HCT116 (cell line): ENCODE data around the gene ITGA11. TPM values are rescaled to one million over a fixed set of nuclear protein-coding genes. Genes with fewer than 3 reads are reported as not detected.

Experiments
- ATAC-seq: fragments of 200-7000 bp; cut with Tn5 transposase; 2 replicates; pipeline ENCODE4 v1.9.1; 2020; ENCODE audit warnings: mild to moderate bottlenecking, moderate library complexity
- BruUV-seq: library from RNA; stranded (reverse); fragments of 400-500 nt; replicated peaks from 2 replicates; lab custom pipeline; 2021; lab: Mats Ljungman, UMichigan
- CTCF ChIA-PET: fragments of 300-600 bp; sonication (Branson Sonifier 250); formaldehyde crosslinking; loops from one replicate; lab custom pipeline; 2021; ENCODE audit warnings: antibody characterized with exemption; lab: Charles Lee
- POLR2A ChIA-PET: fragments of 300-600, 350-600 bp; sonication (Branson Sonifier 250); formaldehyde crosslinking; loops from one replicate; lab custom pipeline; 2021; ENCODE audit warnings: antibody characterized with exemption; lab: Charles Lee
- RAD21 ChIA-PET, 2 experiments: fragments of 300-600 bp; sonication (Branson Sonifier 250); formaldehyde crosslinking; loops; one replicate each; lab custom pipeline; 2023; ENCODE audit warnings: low total read pairs in 2 of 2; ENCODE audit not compliant: uncharacterized antibody in 2 of 2, unreplicated experiment in 2 of 2, low non-redundant PET in 1 of 2; lab: Charles Lee
- DNase-seq: peaks from one replicate; pipeline ENCODE4 v3.0.0-alpha.2; 2010; ENCODE audit warnings: low read depth, low spot score
- H2AFZ ChIP-seq: fragments of 200-600 bp; shearing (Covaris generic), sonication (generic); 2 replicates; pipeline ENCODE4 v1.6.1; 2017; ENCODE audit warnings: low read depth, mixed run types, mixed read lengths, antibody characterized with exemption, low read length; ENCODE audit not compliant: poor library complexity, severe bottlenecking
- H3K27ac ChIP-seq: 2 replicates; pipeline ENCODE4 v1.5.1; 2012; ENCODE audit warnings: low read depth, low read length
- H3K27me3 ChIP-seq: fragments of 200-600 bp; sonication (generic); 2 replicates; pipeline ENCODE4 v1.6.1; 2016; ENCODE audit warnings: mixed run types, low read length, mixed read lengths; ENCODE audit not compliant: insufficient read depth
- H3K36me3 ChIP-seq, 2 experiments: fragments of 200-500 bp in 1 of 2; fragments of 200-600 bp in 1 of 2; sonication (Bioruptor generic) in 1 of 2; sonication (generic) in 1 of 2; 2 replicates each; pipeline versions ENCODE4 v1.5.1 to v1.6.1; 2014 to 2016; ENCODE audit warnings: low read length in 2 of 2, inconsistent platforms in 1 of 2, mixed read lengths in 1 of 2, mixed run types in 1 of 2; ENCODE audit not compliant: insufficient read depth in 2 of 2, control insufficient read depth in 1 of 2
- H3K4me1 ChIP-seq, 2 experiments: fragments of 200-600 bp in 1 of 2; sonication (generic) in 1 of 2; 2 replicates each; pipeline versions ENCODE4 v1.5.1 to v1.6.1; 2012 to 2017; ENCODE audit warnings: low read length in 2 of 2, inconsistent platforms in 1 of 2, mild to moderate bottlenecking in 1 of 2, mixed read lengths in 1 of 2, mixed run types in 1 of 2, moderate library complexity in 1 of 2; ENCODE audit not compliant: insufficient read depth in 2 of 2, control insufficient read depth in 1 of 2
- H3K4me2 ChIP-seq: fragments of 200-600 bp; sonication (generic); 2 replicates; pipeline ENCODE4 v1.6.1; 2017; ENCODE audit warnings: mixed run types, low read length, mixed read lengths
- H3K4me3 ChIP-seq, 2 experiments: fragments of 200-600 bp in 1 of 2; sonication (generic) in 1 of 2; replicated peaks in 1 of 2; 2 replicates each; pipeline ENCODE4 v1.5.1; 2011 to 2016; ENCODE audit warnings: low read length in 2 of 2, control low read depth in 1 of 2, low read depth in 1 of 2, mild to moderate bottlenecking in 1 of 2, mixed read lengths in 1 of 2, mixed run types in 1 of 2
- H3K79me2 ChIP-seq: fragments of 200-600 bp; sonication (generic); 2 replicates; pipeline ENCODE4 v1.6.1; 2017; ENCODE audit warnings: mild to moderate bottlenecking, mixed run types, low read length, moderate library complexity, mixed read lengths; ENCODE audit not compliant: insufficient read depth
- H3K9ac ChIP-seq: fragments of 200-600 bp; sonication (generic); 2 replicates; pipeline ENCODE4 v1.6.1; 2016; ENCODE audit warnings: low read length, mixed read lengths
- H3K9me2 ChIP-seq: fragments of 200-600 bp; sonication (generic), shearing (Covaris generic); 2 replicates; pipeline ENCODE4 v1.6.1; 2017; ENCODE audit warnings: mixed run types, mild to moderate bottlenecking, moderate library complexity; ENCODE audit not compliant: insufficient read depth
- H3K9me3 ChIP-seq, 2 experiments: fragments of 200-500 bp in 1 of 2; fragments of 200-600 bp in 1 of 2; sonication (Bioruptor generic) in 1 of 2; sonication (generic) in 1 of 2; 2 replicates each; pipeline ENCODE4 v1.6.1; 2014 to 2017; ENCODE audit warnings: low read length in 2 of 2, mixed read lengths in 2 of 2, inconsistent platforms in 1 of 2, low read depth in 1 of 2, mild to moderate bottlenecking in 1 of 2, mixed run types in 1 of 2, moderate library complexity in 1 of 2; ENCODE audit not compliant: control insufficient read depth in 1 of 2, insufficient read depth in 1 of 2
- H4K20me1 ChIP-seq: fragments of 200-600 bp; sonication (generic), shearing (Covaris generic); 2 replicates; pipeline ENCODE4 v1.6.1; 2017; ENCODE audit warnings: mixed run types, mild to moderate bottlenecking, moderate library complexity; ENCODE audit not compliant: insufficient read depth
- CBX3 ChIP-seq: IDR thresholded peaks from 2 replicates; pipeline ENCODE4 v1.6.1; 2012; ENCODE audit warnings: low read depth
- CEBPB ChIP-seq: IDR thresholded peaks from 2 replicates; pipeline ENCODE4 v1.6.1; 2012; ENCODE audit warnings: low read depth
- EGR1 ChIP-seq: IDR thresholded peaks from 2 replicates; pipeline ENCODE4 v1.6.1; 2012; ENCODE audit warnings: low read depth
- EZH2 ChIP-seq: fragments of 200-600 bp; sonication (generic); IDR thresholded peaks from 2 replicates; pipeline ENCODE4 v1.6.1; 2017; ENCODE audit warnings: antibody characterized with exemption, mixed run types
- EZH2phosphoT487 ChIP-seq: fragments of 200-600 bp; IDR thresholded peaks from 2 replicates; pipeline ENCODE4 v1.6.1; 2018; ENCODE audit warnings: antibody characterized with exemption, borderline replicate concordance
- FOSL1 ChIP-seq: IDR thresholded peaks from 2 replicates; pipeline ENCODE4 v1.6.1; 2012; ENCODE audit warnings: low read depth
- POLR2A ChIP-seq: IDR thresholded peaks from 2 replicates; pipeline ENCODE4 v1.7.0; 2011; ENCODE audit warnings: borderline replicate concordance; ENCODE audit not compliant: insufficient read depth, insufficient read length; ENCODE audit errors: extremely low read depth
- POLR2AphosphoS5 ChIP-seq: IDR thresholded peaks from 2 replicates; pipeline ENCODE4 v1.6.1; 2011; ENCODE audit warnings: mild to moderate bottlenecking, low read depth, low read length, moderate library complexity
- RAD21 ChIP-seq: IDR thresholded peaks from 2 replicates; pipeline ENCODE4 v1.6.1; 2012; ENCODE audit warnings: low read depth, mild to moderate bottlenecking
- SP1 ChIP-seq: IDR thresholded peaks from 2 replicates; pipeline ENCODE4 v1.6.1; 2012; ENCODE audit warnings: low read depth
- SRF ChIP-seq: IDR thresholded peaks from 2 replicates; pipeline ENCODE4 v1.6.1; 2012; ENCODE audit warnings: low read depth
- ZNF274 ChIP-seq: fragments of 200-500 bp; sonication (Bioruptor generic); IDR thresholded peaks from 2 replicates; pipeline ENCODE4 v1.6.1; 2014; ENCODE audit warnings: mild to moderate bottlenecking, low read depth, low read length, inconsistent platforms
- intact Hi-C: fragments of 100-400 bp; cut with micrococcal nuclease; formaldehyde crosslinking; loops from 2 replicates; pipeline ENCODE4 v1.10.0; 2022
- total RNA-seq: library from RNA; stranded (reverse); gene quantifications from one replicate; pipeline ENCODE4 v1.2.1, GENCODE V29; 2021; ENCODE audit not compliant: unreplicated experiment
- TF ChIP-seq, protein P1 (sequence below): IDR thresholded peaks from 2 replicates; pipeline ENCODE4 v1.6.1; 2011; ENCODE audit warnings: mild to moderate bottlenecking, low read length, moderate library complexity; ENCODE audit not compliant: insufficient replicate concordance; ENCODE audit errors: extremely low read depth
- TF ChIP-seq, protein P2 (sequence below): IDR thresholded peaks from 2 replicates; pipeline ENCODE4 v1.6.1; 2012
- TF ChIP-seq, protein P3 (sequence below): IDR thresholded peaks from 2 replicates; pipeline ENCODE4 v1.6.1; 2012
- TF ChIP-seq, protein P4 (sequence below), 3 experiments: fragments of 200-600 bp in 1 of 3; sonication (generic) in 1 of 3; IDR thresholded peaks in 2 of 3; conservative IDR thresholded peaks in 1 of 3; 2 replicates each; pipeline ENCODE4 v1.5.1; 2012 to 2017; ENCODE audit warnings: low read depth in 2 of 3, low read length in 2 of 3, antibody characterized with exemption in 1 of 3, borderline replicate concordance in 1 of 3, control low read depth in 1 of 3, mild to moderate bottlenecking in 1 of 3, mixed read lengths in 1 of 3, mixed run types in 1 of 3, moderate library complexity in 1 of 3; ENCODE audit not compliant: insufficient read depth in 1 of 3

ITGA11 gene
- total RNA-seq, 1 experiment from 2014 or later = not detected

DNA sequence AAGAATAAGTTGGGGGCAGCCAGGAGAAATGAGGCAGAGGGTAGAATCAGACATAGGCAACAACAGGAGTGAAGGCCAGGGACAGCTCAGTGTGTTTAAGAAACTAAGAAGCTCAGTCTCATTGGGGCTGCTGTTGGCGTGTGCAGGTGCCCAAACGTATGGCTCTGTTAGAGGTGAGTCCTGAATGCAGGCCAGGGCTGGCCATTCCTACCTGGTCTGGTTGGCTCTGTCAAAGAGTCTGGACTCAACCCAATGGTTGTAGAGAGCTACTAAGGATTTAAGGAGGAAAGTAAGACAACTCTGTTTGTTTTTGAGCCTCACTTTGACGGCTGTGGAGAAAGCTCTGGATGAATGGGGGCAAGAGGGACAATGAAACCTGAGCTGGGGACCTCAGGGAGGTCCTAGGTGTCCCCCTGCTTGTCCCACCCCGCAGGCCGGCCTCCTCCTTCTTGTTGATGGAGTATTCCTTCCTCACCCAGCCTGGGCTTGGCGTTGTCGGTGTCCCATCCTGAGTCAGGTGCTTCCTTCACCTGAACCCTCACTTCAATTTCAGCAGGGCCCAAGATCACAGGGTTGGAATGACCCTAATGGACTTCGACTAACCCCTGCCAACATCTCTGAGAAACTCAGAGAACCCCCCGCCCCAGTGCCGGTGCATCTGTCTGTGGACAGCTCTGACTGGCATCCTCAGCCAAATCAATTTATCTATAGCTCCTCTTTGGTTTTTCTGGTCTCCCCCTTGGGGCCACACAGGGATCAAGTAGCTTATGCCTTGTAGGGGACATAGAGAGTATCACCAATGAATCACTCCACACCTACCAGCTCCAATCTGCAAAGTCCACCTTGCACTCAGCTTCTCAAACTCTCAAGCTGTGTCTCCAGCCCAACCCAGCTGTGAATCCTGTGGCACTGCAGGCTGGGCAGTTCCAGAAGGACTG lies 8.3 kb downstream of the ITGA11 start:
- ChIA-PET POLR2A (no interaction called here), CTCF (no interaction called here), RAD21 (no interaction called here)
- no peaks in the 10 kb centered on the region for H3K4me1 ChIP-seq
- H4K20me1 ChIP-seq = no peaks in the 10 kb centered on the region
- ATAC-seq (no peak), DNase-seq (no peak)
- H3K27me3 ChIP-seq = no peaks in the 10 kb centered on the region
- no peaks in the 10 kb centered on the region for H3K9me2 ChIP-seq
- H3K9me3 ChIP-seq = no peaks in the 10 kb centered on the region
- no peak overlapping the region for H3K9ac ChIP-seq
- H3K27ac ChIP-seq = no peak overlapping the region
- H3K4me3 ChIP-seq = no peak overlapping the region
- intact Hi-C loops = no loop called here
- no peaks in the 10 kb centered on the region for H3K36me3 ChIP-seq
- TF ChIP-seq, protein P1, sequence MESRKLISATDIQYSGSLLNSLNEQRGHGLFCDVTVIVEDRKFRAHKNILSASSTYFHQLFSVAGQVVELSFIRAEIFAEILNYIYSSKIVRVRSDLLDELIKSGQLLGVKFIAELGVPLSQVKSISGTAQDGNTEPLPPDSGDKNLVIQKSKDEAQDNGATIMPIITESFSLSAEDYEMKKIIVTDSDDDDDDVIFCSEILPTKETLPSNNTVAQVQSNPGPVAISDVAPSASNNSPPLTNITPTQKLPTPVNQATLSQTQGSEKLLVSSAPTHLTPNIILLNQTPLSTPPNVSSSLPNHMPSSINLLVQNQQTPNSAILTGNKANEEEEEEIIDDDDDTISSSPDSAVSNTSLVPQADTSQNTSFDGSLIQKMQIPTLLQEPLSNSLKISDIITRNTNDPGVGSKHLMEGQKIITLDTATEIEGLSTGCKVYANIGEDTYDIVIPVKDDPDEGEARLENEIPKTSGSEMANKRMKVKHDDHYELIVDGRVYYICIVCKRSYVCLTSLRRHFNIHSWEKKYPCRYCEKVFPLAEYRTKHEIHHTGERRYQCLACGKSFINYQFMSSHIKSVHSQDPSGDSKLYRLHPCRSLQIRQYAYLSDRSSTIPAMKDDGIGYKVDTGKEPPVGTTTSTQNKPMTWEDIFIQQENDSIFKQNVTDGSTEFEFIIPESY = no peak
- no peak for TF ChIP-seq CEBPB
- no peak for TF ChIP-seq POLR2AphosphoS5
- TF ChIP-seq ZNF274 = no peak
- TF ChIP-seq CBX3 = no peak
- TF ChIP-seq, protein P2, sequence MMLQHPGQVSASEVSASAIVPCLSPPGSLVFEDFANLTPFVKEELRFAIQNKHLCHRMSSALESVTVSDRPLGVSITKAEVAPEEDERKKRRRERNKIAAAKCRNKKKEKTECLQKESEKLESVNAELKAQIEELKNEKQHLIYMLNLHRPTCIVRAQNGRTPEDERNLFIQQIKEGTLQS = no peak
- TF ChIP-seq EZH2phosphoT487 = no peak
- TF ChIP-seq, protein P3, sequence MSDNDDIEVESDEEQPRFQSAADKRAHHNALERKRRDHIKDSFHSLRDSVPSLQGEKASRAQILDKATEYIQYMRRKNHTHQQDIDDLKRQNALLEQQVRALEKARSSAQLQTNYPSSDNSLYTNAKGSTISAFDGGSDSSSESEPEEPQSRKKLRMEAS = no peak
- TF ChIP-seq EGR1 = no peak
- TF ChIP-seq FOSL1 = no peak
- no peak for TF ChIP-seq SRF
- no peak for TF ChIP-seq POLR2A
- TF ChIP-seq, protein P4, sequence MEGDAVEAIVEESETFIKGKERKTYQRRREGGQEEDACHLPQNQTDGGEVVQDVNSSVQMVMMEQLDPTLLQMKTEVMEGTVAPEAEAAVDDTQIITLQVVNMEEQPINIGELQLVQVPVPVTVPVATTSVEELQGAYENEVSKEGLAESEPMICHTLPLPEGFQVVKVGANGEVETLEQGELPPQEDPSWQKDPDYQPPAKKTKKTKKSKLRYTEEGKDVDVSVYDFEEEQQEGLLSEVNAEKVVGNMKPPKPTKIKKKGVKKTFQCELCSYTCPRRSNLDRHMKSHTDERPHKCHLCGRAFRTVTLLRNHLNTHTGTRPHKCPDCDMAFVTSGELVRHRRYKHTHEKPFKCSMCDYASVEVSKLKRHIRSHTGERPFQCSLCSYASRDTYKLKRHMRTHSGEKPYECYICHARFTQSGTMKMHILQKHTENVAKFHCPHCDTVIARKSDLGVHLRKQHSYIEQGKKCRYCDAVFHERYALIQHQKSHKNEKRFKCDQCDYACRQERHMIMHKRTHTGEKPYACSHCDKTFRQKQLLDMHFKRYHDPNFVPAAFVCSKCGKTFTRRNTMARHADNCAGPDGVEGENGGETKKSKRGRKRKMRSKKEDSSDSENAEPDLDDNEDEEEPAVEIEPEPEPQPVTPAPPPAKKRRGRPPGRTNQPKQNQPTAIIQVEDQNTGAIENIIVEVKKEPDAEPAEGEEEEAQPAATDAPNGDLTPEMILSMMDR (IDR thresholded peaks at IDR 0.05 in 2 of 3, conservative IDR thresholded peaks at IDR 0.05 in 1 of 3; ENCODE audit: borderline replicate concordance in 1 of 3, insufficient read depth in 1 of 3, low read depth in 2 of 3, low read length in 2 of 3) = no peak
- TF ChIP-seq SP1 = no peak
- TF ChIP-seq EZH2 = no peak
- no peak for TF ChIP-seq RAD21
- BruUV-seq = no TSS peak
- H3K79me2 ChIP-seq = no peaks in the 10 kb centered on the region
- no peak overlapping the region for H2AFZ ChIP-seq
- H3K4me2 ChIP-seq = no peak overlapping the region
